OCI-LY3 (cell line): ENCODE data around the gene GAS7.

ENCODE experiments used
- CTCF ChIP-seq: fragments of 200-600, 300-600 bp; sonication (generic); IDR thresholded peaks from 2 replicates; pipeline ENCODE4 v1.5.1; 2014; ENCODE audit warnings: antibody characterized with exemption, low read length, low read depth
- EZH2phosphoT487 ChIP-seq: fragments of 200-600 bp; shearing (Covaris generic); IDR thresholded peaks from 2 replicates; pipeline ENCODE4 v1.6.1; 2018; ENCODE audit warnings: antibody characterized with exemption, mixed run types, low read depth

- TF ChIP-seq CTCF (no peak), EZH2phosphoT487 (no peak)
Observed at GRCh38 chr17:10003705-10004104, 194.7 kb downstream of the GAS7 start.
